ENCODE measurements around the gene H2BK1.

DNA sequence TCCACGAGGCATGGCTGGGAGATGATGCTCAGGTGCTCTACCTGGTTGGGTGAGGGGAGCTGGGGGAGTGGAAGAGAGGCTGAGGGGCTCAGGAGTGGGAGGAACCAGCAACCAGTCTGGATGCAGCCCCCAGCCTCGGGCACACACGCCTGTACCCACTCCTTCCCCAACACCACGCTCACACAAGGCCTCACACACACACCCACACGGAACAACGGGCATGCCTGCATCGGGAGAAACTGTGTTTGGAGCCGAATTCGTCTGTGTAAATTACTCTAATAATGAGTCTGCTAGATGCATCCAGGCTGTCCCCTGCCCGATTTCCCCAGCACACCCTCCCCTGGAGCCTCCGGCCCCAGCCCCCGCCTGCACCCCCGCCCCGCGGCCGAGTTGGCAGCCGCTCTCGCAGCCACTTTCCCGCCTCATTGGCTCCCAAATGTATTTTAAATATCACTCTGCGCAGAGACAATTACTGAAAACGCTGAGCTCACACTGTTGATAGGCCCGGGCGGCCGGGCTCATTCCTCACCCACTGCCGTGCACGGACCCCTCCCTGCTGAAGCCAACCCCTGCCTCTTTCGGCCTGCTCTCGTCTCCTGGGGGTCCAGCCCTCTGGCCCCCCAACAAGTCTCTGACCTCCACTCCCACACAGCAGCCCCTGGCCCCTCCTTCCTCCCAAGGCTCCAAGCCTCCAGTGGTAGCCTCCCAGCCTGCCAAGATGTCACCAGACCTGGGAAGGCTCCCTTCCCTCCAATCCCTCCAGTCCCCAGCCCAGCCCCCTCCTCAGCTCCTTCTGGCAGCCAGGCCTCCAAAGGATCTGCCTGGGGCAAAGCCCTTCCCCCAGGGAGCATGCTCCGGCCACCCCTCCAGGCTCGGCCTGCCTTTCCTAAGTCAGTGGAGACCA, 11.1 kb downstream of the H2BK1 start:
- TF ChIP-seq, protein P1, sequence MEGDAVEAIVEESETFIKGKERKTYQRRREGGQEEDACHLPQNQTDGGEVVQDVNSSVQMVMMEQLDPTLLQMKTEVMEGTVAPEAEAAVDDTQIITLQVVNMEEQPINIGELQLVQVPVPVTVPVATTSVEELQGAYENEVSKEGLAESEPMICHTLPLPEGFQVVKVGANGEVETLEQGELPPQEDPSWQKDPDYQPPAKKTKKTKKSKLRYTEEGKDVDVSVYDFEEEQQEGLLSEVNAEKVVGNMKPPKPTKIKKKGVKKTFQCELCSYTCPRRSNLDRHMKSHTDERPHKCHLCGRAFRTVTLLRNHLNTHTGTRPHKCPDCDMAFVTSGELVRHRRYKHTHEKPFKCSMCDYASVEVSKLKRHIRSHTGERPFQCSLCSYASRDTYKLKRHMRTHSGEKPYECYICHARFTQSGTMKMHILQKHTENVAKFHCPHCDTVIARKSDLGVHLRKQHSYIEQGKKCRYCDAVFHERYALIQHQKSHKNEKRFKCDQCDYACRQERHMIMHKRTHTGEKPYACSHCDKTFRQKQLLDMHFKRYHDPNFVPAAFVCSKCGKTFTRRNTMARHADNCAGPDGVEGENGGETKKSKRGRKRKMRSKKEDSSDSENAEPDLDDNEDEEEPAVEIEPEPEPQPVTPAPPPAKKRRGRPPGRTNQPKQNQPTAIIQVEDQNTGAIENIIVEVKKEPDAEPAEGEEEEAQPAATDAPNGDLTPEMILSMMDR (IDR thresholded peaks at IDR 0.05; ENCODE audit: poor library complexity), result no peak
- TF ChIP-seq EZH2 (IDR thresholded peaks at IDR 0.05; ENCODE audit: borderline replicate concordance), result no peak
- no peak for TF ChIP-seq EZH2phosphoT487 (IDR thresholded peaks at IDR 0.05; ENCODE audit: low read depth, severe bottlenecking, unreplicated experiment)

Measured in hepatocyte (in vitro differentiated cells).